ENCODE measurements around the gene SLX4IP. TPM values are rescaled to one million over a fixed set of nuclear protein-coding genes. Genes with fewer than 3 reads are reported as not detected.

SLX4IP gene
- 2.1 to 3.6 TPM (median 3.1 TPM) in 5 replicates for total RNA-seq (2022; extraction: Qiagen RNA extraction; ENCODE audit: low read depth)

DNA sequence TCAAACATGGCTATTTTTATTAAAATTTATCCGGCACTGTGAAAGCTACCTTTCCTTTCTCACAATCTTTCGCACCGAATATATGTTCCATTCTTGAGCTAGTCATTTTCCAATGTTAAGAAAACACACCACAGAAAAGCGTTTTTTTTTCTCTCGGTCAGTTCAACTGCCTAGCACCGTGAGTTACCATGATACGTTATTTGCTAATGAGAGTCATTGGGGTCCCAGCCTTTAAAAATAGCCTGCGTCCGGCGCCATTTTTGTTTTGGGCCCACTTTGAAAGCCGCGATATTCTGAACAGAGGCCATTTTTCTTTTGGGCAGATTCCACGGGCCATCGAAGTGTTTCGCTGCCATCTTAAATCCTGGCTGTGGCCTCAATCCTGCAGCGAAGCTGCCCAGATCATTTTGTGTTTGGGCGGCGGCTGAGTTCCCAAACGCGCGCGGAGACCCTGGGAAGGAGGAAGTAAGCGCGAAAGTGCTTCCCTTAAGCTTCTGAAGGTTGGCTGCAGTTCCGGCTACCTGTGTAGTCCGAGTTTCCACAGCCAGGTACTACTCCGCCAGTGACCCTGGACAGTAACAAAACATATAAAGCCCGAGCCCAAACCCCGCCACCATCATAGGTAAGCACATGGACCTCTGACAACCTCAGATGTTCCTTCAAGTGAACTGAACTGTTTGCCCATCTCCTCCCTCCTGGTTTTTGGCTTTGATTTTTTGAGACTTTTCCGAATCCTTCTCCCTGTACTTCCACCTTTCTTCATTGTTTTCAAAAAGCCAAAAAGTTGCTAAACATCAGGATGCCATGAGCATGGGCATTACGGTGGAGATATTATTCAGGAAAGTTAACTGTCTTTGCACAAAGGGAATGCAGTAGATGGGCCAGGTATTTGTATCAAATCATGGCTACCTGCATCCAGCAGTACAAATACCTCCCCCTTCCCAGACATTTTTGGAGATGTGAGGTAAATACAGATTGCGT is at the start of gene SLX4IP:
SLX4IP (plus strand) TSS at position 474 of the 981 bp plus-strand sequence. CDS start 22,900 bp downstream, outside the sequence.

DNA sequence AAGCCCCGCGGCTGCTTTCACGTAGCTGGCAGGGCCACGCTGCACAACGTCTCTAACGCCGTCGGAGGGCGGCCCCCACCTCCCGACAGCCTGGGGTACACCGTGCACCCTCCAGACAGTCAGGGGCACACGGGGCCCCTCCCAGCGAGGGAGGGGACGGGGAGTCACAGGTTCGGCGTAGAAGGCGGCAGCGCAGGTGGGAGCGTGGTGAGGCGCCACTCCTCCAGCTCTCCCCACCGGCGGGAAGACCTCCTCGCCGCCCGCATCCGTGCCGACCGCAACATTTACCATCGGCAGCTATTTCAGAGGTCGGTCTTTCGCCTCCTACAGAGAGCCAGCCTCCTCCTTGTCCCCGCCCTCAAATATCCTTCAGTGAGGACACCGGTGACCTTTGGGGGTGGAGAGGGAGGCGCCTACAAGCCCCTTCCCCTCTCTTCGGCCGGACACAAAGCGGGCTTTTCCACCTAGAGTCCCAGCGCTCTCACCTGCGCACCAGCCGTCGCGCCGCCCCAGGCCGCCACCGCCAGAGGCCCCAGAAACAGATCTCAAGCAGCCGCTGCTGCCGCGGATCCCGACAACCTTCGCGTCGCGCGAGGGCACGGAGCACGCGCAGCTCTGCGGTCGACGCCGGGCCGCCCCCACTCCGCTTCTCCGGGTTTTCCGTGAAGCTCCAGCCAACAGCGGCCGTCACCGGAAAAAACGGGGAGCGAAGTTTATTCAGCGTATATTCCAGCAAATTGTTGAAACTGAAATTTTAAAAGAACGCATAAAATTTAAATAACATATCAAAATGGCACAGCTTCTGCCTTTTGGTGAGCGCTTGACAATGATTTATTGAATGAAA is 1.3 kb upstream of the SLX4IP start, which contains the start of gene MKKS:
MKKS (minus strand) TSS at position 600 of the 844 bp plus-strand sequence. CDS start 20,708 bp downstream, outside the sequence.

DNA sequence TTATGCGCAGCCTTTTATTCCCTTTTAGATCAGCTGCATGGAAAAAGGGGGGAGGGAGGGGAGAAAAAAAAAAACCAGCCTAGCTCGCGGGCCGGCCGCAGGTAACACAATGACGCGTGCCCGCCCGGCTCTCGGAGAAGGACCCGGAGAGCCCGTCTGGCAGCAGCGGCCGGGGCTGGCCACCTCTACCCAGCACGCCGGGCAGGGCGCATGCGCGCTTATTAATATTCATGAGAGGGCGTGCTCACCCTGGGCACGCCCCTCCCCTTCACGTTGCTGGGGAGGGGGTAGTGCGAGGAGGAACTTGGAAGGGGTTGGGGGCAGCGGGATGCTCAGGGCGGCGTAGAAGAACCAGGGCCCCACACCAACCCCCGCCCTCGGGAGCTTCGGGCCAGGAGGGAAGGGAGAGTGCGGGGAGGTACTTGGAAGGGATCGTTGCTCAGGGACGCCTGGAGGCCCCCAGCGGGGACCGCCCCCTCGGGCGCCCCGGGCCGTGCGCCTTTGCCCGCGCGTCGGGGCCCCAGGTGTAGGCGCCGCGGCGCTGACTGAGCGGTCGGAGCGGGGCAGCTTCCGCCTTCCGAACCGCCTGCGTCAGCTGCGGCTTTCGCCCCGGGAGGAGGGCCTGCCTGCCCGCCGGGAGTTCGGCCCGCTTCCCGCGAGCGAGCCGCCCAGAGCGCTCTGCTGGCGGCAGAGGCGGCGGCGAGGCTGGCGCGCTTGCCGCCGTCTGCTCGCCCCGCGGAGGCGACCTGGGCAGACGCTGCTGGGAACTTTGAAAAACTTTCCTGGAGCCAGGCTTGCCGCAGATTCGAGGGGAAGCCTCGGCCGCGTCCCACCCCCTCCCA is 239.0 kb downstream of the SLX4IP start, which contains the start of gene JAG1:
JAG1 (minus strand) TSS at position 158 of the 842 bp plus-strand sequence. CDS start 469 bp downstream, outside the sequence.

Other genes starting within 250 kb of the SLX4IP start
- 16.7 to 22.0 TPM (median 18.6 TPM) in 5 replicates for gene SNAP25, start 216.5 kb upstream of the SLX4IP start, total RNA-seq (2022; extraction: Qiagen RNA extraction; ENCODE audit: low read depth)
- 16.0 to 25.9 TPM (median 24.4 TPM) in 5 replicates for gene MKKS, start 1.1 kb upstream of the SLX4IP start, total RNA-seq (2022; extraction: Qiagen RNA extraction; ENCODE audit: low read depth)
- gene JAG1, start 238.7 kb downstream of the SLX4IP start, total RNA-seq (2022; extraction: Qiagen RNA extraction; ENCODE audit: low read depth): 44.4 to 59.6 TPM (median 53.7 TPM) in 5 replicates

Measured in A549 treated with DMSO at 1 μM for 4 hours (cell line).